Liver (tissue), 3 donors: ENCODE results near the gene ACRV1.

Experiments
- ATF3 ChIP-seq: IDR thresholded peaks from 2 replicates; pipeline ENCODE4 v1.6.1; 2016; ENCODE audit warnings: antibody characterized with exemption
- CTCF ChIP-seq: fragments of 150-350 bp; IDR thresholded peaks from 2 replicates; pipeline ENCODE4 v1.5.1; 2017; ENCODE audit warnings: improper control_type of control experiment, low read depth, low read length; ENCODE audit not compliant: missing input control
- GABPA ChIP-seq, 2 donors: IDR thresholded peaks in 1 of 2; conservative IDR thresholded peaks in 1 of 2; 2 replicates each; pipeline ENCODE4 v1.6.1; 2016; ENCODE audit warnings: antibody characterized with exemption in 2 of 2, mild to moderate bottlenecking in 1 of 2, moderate library complexity in 1 of 2
- JUND ChIP-seq, 2 donors: IDR thresholded peaks; 2 replicates each; pipeline ENCODE4 v1.6.1; 2016; ENCODE audit warnings: antibody characterized with exemption in 2 of 2
- RAD21 ChIP-seq, 2 donors: IDR thresholded peaks; 2 replicates each; pipeline ENCODE4 v1.6.1; 2016; ENCODE audit warnings: antibody characterized with exemption in 2 of 2, mild to moderate bottlenecking in 2 of 2
- REST ChIP-seq: IDR thresholded peaks from 2 replicates; pipeline ENCODE4 v1.6.1; 2016; ENCODE audit warnings: antibody characterized with exemption, mild to moderate bottlenecking
- TAF1 ChIP-seq: conservative IDR thresholded peaks from 2 replicates; pipeline ENCODE4 v1.6.1; 2016; ENCODE audit warnings: antibody characterized with exemption, mild to moderate bottlenecking
- YY1 ChIP-seq: IDR thresholded peaks from 2 replicates; pipeline ENCODE4 v1.6.1; 2016; ENCODE audit warnings: antibody characterized with exemption, mild to moderate bottlenecking
- ZBTB33 ChIP-seq: IDR thresholded peaks from 2 replicates; pipeline ENCODE4 v1.6.1; 2016; ENCODE audit warnings: antibody characterized with exemption
- donor health status: healthy.
- donor health status: healthy.

GRCh38 chr11:125638315-125638714, 42.3 kb downstream of the ACRV1 start:
- no peak for TF ChIP-seq CTCF
- no peak for TF ChIP-seq ZBTB33
- no peak for TF ChIP-seq TAF1
- no peak for TF ChIP-seq GABPA (IDR thresholded peaks at IDR 0.05 in 1 of 2, conservative IDR thresholded peaks at IDR 0.05 in 1 of 2)
- no peak for TF ChIP-seq ATF3
- no peak for TF ChIP-seq RAD21 (IDR thresholded peaks at IDR 0.05)
- no peak for TF ChIP-seq JUND (IDR thresholded peaks at IDR 0.05)
- TF ChIP-seq YY1 = no peak
- no peak for TF ChIP-seq REST
